Activated T-cell treated with anti-CD3 and anti-CD28 coated beads, Interleukin-2, amount 50 U/mL, for 72 hours (primary cell): ENCODE results near the gene OXT. TPM values are rescaled to one million over a fixed set of nuclear protein-coding genes. Genes with fewer than 3 reads are reported as not detected.
"Not testable (repeated sequence)": the region's sequence is repeated elsewhere in the genome, so short reads cannot be mapped to it uniquely, and the experiment has no call there.

Experiments
- ATAC-seq, 2 donors: fragments of 150-1000 bp; cut with Tn5 transposase; replicated peaks in 1 of 2; 2 replicates each; pipeline ENCODE4 v1.10.0; 2021; ENCODE audit warnings: moderate library complexity in 2 of 2, mild to moderate bottlenecking in 1 of 2
- DNase-seq, 2 donors: peaks; one replicate each; pipeline ENCODE4 v3.0.0; 2021 to 2022; ENCODE audit warnings: mixed read lengths in 1 of 2
- H3K27ac Mint-ChIP-seq: one replicate; pipeline ENCODE4 v1.8.0; 2022; ENCODE audit warnings: mild to moderate bottlenecking, moderate library complexity, mixed read lengths
- H3K27me3 Mint-ChIP-seq: one replicate; pipeline ENCODE4 v1.8.0; 2022; ENCODE audit warnings: low read depth, mixed read lengths
- H3K36me3 Mint-ChIP-seq, 2 donors: one replicate each; pipeline ENCODE4 v1.8.0; 2022; ENCODE audit warnings: mixed read lengths in 2 of 2, mild to moderate bottlenecking in 1 of 2; ENCODE audit not compliant: insufficient read depth in 2 of 2
- H3K4me1 Mint-ChIP-seq: one replicate; pipeline ENCODE4 v1.8.0; 2022; ENCODE audit warnings: low read depth, mixed read lengths
- H3K4me3 Mint-ChIP-seq, 2 donors: one replicate each; pipeline ENCODE4 v1.8.0; 2022; ENCODE audit warnings: mild to moderate bottlenecking in 2 of 2, mixed read lengths in 2 of 2, moderate library complexity in 2 of 2
- H3K9me3 Mint-ChIP-seq, 2 donors: one replicate each; pipeline ENCODE4 v1.8.0; 2022; ENCODE audit warnings: mixed read lengths in 2 of 2
- total RNA-seq, 2 donors: library from RNA; stranded (reverse); gene quantifications; one replicate each; pipeline ENCODE4 v1.2.3, GENCODE V29; 2022

Gene OXT
- total RNA-seq, 2 donors from 2014 or later: 1.2 to 1.8 TPM

DNA sequence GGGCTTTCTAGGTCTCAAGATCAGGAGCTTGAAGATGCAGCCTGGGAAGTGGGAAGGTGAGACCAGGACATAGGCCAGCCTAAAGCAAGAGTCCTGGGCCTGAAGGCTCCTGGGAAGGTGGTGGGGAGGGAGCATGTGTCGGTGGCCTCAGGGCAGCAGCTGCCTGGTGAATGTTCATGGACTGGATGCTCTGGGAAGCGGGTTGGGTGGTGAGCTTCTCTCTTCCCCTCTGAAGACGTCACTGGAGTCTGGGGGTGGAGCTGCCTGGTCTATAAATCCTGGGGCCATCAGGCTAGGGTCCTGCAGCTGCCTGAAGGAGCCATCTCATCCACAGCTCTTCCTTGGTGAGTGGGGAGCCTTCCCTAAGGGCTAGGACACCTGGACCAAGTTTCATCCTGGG lies 28.1 kb upstream of the OXT start, which contains the start of gene GNRH2:
GNRH2 (plus strand) TSS at position 301 of the 400 bp plus-strand sequence. CDS start 793 bp downstream, outside the sequence.
- H3K27me3 Mint-ChIP-seq: no peaks in the 10 kb centered on the region

DNA sequence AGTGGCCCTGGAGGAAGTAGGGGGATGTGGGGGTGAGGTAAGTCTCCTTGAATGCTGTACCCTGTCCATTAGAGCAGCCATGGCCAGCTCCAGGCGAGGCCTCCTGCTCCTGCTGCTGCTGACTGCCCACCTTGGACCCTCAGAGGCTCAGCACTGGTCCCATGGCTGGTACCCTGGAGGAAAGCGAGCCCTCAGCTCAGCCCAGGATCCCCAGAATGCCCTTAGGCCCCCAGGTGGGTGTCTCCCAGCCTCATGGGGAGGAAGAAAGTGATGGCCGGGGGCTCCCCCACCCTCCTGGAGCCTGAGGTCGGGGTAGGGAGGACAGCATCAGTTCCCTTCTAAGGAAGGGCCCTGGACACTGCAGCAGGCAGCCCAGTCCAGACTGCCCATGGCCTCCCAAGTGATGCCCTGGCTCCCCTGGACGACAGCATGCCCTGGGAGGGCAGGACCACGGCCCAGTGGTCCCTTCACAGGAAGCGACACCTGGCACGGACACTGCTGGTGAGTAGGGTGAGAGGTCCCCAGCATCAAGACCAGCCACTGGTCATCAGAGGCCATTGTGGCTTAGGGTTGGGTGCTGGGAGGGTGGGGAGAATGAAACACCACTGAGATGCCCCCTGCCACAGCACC lies 27.0 kb upstream of the OXT start:
- Mint-ChIP-seq H3K9me3 (no peaks in the 10 kb centered on the region), H3K27ac (peak overlapping the region; percentile 29), H3K4me1 (peaks cover 50% of the 10 kb centered on the region), H3K36me3 (peaks cover 17 to 25% of the 10 kb centered on the region in 2 donors), H3K4me3 (peak overlapping the region; percentile 91 to 95), H3K27me3 (no peaks in the 10 kb centered on the region)
- no peak for ATAC-seq
- no peak for DNase-seq

More for the DNA sequence above, 28.1 kb upstream of the OXT start, which contains the start of gene GNRH2:
- no peak for DNase-seq
- H3K27ac Mint-ChIP-seq: peak within 1 kb of the TSS; percentile 29
- peaks cover 40% of the 10 kb centered on the region for H3K4me1 Mint-ChIP-seq
- no peak for ATAC-seq
- peak within 1 kb of the TSS; percentile 34 to 49 for H3K4me3 Mint-ChIP-seq
- H3K9me3 Mint-ChIP-seq: no peaks in the 10 kb centered on the region
- peaks cover 12 to 19% of the 10 kb centered on the region in 2 donors for H3K36me3 Mint-ChIP-seq

DNA sequence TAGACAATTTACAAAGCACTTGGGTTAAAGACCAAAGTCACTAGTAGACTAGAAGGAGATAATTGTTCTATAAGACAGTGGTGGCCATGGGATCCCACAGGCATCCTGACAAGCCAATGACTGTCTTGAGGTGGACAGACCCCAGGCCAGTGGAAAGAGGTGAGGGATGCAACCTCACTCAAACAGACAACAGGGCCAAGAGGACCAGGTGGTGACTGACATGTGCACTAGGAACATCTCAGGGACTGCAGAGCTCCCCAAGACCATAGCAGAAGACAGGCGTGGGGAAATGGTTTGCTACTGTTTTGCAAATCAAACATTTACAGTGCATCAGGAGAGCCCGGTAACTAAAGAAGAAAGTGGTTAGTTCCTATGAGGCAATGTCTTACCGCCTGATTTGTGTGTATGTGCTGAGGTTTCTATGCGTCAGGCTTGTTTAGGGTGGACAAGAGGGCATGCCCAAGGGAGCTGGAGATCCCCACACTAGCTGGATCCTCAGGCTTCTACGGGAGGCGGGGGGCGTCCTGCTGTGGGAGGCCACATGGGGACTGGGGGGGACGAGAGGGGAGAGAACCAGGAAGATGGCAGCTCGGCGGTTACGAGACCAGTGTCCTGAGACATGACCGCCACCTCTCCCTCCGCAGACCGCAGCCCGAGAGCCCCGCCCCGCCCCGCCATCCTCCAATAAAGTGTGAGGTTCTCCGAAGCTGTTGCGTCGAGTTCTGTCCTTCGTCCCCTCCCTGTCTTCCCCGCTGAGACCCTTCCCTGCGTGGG lies 26.2 kb upstream of the OXT start:
- Mint-ChIP-seq H3K4me1 (peaks cover 56% of the 10 kb centered on the region), H3K36me3 (peaks cover 19 to 30% of the 10 kb centered on the region in 2 donors), H3K27me3 (no peaks in the 10 kb centered on the region), H3K27ac (peak overlapping the region; percentile 80), H3K4me3 (peak overlapping the region; percentile 91 to 95), H3K9me3 (no peaks in the 10 kb centered on the region)
- DNase-seq: peak; percentile 73 to 85
- ATAC-seq: peak; percentile 60 to 62

DNA sequence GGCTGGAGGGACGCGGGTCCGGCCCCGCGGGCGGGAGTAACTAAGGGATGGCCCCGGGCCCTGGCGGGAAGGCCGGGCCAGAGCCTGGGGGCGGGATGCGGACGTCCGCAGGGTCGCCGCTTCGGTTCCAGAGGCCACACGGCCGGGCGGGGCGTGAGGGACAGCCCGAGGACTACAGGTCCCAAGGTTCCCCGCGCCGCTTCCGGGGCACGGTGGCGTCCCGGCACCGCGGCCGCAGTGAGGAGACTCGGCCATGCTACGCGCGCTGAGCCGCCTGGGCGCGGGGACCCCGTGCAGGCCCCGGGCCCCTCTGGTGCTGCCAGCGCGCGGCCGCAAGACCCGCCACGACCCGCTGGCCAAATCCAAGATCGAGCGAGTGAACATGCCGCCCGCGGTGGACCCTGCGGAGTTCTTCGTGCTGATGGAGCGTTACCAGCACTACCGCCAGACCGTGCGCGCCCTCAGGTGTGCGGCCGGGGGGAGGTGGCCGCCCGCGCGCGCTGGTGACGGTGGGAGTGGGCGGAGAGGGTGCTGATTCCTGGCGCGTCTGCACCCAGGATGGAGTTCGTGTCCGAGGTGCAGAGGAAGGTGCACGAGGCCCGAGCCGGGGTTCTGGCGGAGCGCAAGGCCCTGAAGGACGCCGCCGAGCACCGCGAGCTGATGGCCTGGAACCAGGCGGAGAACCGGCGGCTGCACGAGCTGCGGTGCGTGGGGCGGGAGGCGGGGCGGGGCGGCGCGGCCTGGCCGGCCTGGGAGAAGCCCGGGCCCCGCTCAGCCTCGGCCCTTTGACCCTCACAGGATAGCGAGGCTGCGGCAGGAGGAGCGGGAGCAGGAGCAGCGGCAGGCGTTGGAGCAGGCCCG lies 25.4 kb upstream of the OXT start, which contains the start of gene MRPS26:
MRPS26 (plus strand) TSS at position 237 of the 861 bp plus-strand sequence; CDS start at position 254, 17 bp downstream.
- Mint-ChIP-seq H3K9me3 (no peaks in the 10 kb centered on the region), H3K4me1 (peaks cover 60% of the 10 kb centered on the region), H3K27ac (peak within 1 kb of the TSS; percentile 83), H3K4me3 (peak within 1 kb of the TSS; percentile 91 to 95), H3K36me3 (peaks cover 19 to 31% of the 10 kb centered on the region in 2 donors), H3K27me3 (no peaks in the 10 kb centered on the region)
- peak; percentile 87 to 91 for ATAC-seq
- DNase-seq: peak; percentile 87 to 91

DNA sequence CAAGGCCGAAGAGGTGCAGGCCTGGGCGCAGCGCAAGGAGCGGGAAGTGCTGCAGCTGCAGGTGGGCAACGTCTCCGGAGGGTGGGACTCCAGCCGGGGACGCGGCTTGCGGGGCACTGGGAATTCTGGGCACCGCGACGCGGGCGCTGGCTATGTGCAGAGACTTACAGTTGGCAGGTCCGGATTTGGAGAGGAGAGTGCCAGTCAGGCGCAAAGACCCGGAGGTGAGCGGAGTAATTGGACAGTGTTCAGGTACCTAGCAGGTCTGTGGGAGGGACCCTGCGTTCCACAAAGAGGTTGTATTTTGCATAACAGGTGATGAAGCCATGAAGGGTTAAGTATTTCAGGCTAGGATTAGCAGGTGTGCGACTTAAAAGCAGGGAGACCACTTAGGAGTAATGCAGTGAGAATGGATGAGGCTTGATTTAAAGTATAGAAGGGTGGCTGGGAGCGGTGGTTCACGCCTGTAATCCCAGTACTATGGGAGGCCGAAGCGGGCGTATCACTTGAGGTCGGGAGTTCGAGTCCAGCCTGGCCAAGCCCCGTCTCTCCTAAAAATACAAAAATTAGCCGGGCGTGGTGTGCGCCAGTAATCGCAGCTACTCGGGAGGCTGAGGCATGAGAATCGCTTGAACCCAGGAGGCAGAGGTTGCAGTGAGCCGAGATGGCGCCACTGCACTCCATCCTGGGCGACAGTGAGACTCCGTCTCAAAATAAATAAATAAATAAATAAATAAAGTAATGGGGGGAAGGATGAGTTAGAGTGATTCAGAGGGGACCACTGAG lies 24.6 kb upstream of the OXT start:
- Mint-ChIP-seq H3K27ac (peak overlapping the region; percentile 83), H3K27me3 (no peaks in the 10 kb centered on the region), H3K9me3 (no peaks in the 10 kb centered on the region), H3K4me3 (peak overlapping the region; percentile 91 to 95), H3K4me1 (peaks cover 68% of the 10 kb centered on the region), H3K36me3 (peaks cover 19 to 29% of the 10 kb centered on the region in 2 donors)
- ATAC-seq (no peak), DNase-seq (peak; percentile 22 to 24)

DNA sequence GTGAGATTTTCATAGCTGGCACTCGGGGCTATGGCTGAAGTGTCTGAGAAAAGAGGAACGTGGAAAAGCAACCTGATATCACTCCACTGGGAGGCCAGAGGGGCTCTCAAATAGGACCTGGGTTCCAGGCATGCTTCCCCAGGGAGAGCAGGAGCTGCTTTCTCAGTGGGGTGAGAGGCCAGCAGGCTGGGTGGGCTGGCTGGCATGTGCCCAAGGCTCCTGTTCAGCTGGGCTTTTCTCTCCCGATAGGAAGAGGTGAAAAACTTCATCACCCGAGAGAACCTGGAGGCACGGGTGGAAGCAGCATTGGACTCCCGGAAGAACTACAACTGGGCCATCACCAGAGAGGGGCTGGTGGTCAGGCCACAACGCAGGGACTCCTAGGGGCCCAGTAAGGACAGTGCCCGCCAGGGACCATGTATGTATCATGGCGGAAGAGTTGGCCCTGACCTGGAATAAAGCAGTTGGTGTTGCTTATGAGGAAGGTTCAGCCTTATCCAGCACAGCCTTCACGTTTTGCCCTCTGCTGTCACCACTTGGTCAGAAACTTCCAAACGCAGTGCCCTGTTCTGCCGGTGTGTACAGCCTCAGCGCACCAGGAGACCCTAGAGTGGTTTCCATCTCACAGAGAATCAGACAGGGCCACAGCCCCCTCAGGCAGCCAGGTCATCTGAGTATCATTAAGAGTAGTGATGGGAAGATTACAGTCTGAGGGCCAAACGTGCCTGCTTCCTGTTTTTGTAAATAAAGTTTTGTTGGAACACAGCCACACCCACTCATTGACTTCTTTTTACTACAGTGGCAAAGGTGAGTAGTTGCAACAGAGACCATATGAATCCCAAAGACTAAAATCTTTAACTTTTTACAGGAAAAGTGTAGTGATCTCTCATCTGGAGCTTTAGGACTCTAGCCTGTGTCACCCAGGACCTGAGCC lies 23.7 kb upstream of the OXT start:
- no peaks in the 10 kb centered on the region for H3K9me3 Mint-ChIP-seq
- H3K27ac Mint-ChIP-seq: peak overlapping the region; percentile 91
- H3K4me1 Mint-ChIP-seq: peaks cover 73% of the 10 kb centered on the region
- peaks cover 19 to 30% of the 10 kb centered on the region in 2 donors for H3K36me3 Mint-ChIP-seq
- H3K27me3 Mint-ChIP-seq: no peaks in the 10 kb centered on the region
- ATAC-seq: no peak
- no peak for DNase-seq
- H3K4me3 Mint-ChIP-seq: peak overlapping the region; percentile 91 to 95

DNA sequence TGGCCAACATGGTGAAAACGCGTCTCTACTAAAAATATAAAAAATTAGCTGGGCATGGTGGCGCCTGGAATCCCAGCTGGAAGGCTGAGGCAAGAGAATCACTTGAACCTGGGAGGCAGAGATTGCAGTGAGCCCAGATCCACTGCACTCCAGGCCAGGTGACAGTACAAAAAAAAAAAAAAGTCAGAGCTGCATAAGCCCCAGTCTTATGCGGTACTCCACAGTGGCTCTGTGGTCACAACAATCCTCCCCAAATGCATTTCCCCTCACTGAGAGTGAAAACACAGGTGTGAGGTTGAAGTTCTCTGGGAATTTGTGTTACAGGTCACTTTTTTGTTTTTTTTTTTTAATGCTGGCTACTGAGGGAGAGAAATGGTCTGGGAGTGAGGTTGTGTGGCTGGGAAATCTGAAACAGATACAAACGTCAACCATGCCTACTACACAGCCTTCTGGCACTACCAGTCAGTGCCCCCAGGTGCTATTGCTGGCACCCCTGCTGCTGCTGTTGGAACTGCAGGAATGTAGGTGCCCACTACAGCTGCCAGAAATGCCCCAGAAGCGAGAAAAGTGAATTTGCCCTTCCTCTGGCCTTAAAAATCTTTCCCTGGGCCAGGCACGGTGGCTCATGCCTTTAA lies 19.9 kb upstream of the OXT start:
- H3K36me3 Mint-ChIP-seq: peaks cover 15 to 29% of the 10 kb centered on the region in 2 donors
- no peak for DNase-seq

DNA sequence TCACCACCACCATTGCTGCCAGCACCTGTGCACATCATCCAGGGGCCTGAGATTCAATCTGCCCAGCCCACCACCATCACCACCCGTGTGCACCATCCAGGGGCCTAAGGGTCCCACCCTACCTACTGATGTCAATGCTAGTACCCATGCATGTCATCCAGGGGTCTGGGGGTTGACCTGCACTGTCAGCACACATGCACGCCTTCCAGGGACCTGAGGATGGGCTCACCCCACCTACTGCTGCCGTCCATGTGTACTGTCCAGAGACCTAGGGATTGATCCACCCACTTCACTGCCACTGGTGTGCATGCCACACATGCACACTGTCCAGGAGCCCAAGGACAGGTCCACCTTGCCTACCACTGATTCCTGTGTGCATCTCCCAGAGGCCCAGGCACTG lies 11.9 kb upstream of the OXT start:
- ATAC-seq (peak in 1 of 2 donors; percentile 17), DNase-seq (no peak)
- peaks cover 7% of the 10 kb centered on the region for H3K4me1 Mint-ChIP-seq
- H3K9me3 Mint-ChIP-seq: no peaks in the 10 kb centered on the region
- H3K27me3 Mint-ChIP-seq: no peaks in the 10 kb centered on the region
- H3K4me3 Mint-ChIP-seq: no peak overlapping the region
- no peaks in the 10 kb centered on the region for H3K36me3 Mint-ChIP-seq
- no peak overlapping the region for H3K27ac Mint-ChIP-seq

More for the DNA sequence above, 19.9 kb upstream of the OXT start:
- H3K4me3 Mint-ChIP-seq: no peak overlapping the region
- peaks cover 59% of the 10 kb centered on the region for H3K4me1 Mint-ChIP-seq
- H3K9me3 Mint-ChIP-seq: no peaks in the 10 kb centered on the region
- peak; percentile 28 to 54 for ATAC-seq
- no peaks in the 10 kb centered on the region for H3K27me3 Mint-ChIP-seq
- peak overlapping the region; percentile 68 for H3K27ac Mint-ChIP-seq

DNA sequence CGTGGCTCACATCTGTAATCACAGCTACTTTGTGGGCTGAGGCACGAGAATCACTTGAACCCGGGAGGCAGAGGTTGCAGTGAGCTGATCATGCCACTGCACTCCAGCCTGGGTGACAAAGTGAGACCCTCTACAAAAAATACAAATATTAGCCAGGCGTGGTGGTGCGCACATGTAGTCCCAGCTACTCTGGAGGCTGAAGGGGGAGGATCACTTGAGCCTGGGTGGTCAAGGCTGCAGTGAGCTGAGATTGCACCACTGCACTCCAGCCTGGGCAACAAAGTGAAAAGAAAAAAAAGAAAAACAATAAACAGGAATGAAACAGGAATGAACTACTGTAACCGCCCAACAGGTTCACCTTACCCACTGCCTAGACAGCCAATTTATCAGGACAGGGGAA lies 7.3 kb upstream of the OXT start:
- H3K36me3 Mint-ChIP-seq, H3K27ac Mint-ChIP-seq, H3K27me3 Mint-ChIP-seq, H3K4me3 Mint-ChIP-seq, H3K9me3 Mint-ChIP-seq, DNase-seq, ATAC-seq: not testable (repeated sequence)
- peaks cover 12% of the 10 kb centered on the region for H3K4me1 Mint-ChIP-seq

DNA sequence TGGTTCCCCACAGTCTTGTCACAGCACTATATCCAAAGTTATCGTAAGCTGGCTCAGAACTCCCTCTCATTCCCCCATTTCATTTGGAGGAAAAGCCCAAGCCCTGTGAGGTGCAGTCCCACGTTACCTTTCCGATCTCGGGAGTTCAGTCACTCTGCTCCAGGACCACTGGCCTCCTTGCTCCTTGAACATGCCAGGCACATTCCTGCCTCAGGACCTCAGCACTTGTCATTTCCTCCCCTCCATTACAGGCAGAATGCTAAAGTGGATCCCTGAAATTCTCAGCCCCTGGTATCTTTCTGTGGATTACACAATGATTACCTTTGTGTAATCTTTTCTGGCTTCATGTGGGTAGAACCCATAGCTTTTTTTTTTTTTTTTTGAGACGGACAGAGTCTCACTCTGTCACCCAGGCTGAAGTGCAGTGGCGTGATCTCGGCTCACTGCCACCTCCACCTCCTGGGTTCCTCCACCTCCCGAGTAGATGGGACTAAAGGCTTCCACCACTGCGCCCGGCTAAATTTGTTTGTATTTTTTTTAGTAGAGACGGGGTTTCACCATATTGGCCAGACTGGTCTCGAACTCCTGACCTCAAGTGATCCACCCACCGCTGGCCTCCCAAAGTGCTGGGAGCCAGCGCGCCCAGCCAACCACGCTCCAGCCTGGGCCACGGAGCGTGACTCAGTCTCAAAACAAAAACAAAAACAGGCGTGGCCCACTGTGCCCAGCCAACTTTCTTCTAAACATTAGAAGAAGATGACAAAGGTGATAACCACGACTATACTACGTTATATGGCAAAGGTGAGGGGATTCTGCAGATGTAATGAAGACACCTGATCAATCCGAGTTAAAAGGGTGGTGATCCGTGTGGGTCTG lies 4.0 kb upstream of the OXT start:
- no peaks in the 10 kb centered on the region for H3K27me3 Mint-ChIP-seq

More for the DNA sequence above, 4.0 kb upstream of the OXT start:
- ATAC-seq (no peak), DNase-seq (no peak)
- Mint-ChIP-seq H3K27ac (no peak overlapping the region), H3K4me1 (peaks cover 22% of the 10 kb centered on the region), H3K4me3 (no peak overlapping the region), H3K9me3 (no peaks in the 10 kb centered on the region), H3K36me3 (peaks cover 0 to 2% of the 10 kb centered on the region in 2 donors)
